Parathyroid adenoma (tissue), 2 donors: ENCODE measurements around the gene OR10T2.
"Not testable (repeated sequence)": the region's sequence is repeated elsewhere in the genome, so short reads cannot be mapped to it uniquely, and the experiment has no call there.

Experiments
- H2AFZ ChIP-seq: fragments of 300-600 bp; sonication (generic); one replicate; pipeline ENCODE4 v1.7.0; 2017; ENCODE audit warnings: antibody characterized with exemption, mild to moderate bottlenecking
- H3K27ac ChIP-seq: fragments of 300-600 bp; sonication (generic); one replicate; pipeline ENCODE4 v1.7.0; 2017
- H3K27me3 ChIP-seq: fragments of 300-600 bp; sonication (generic); one replicate; pipeline ENCODE4 v1.7.0; 2017; ENCODE audit warnings: low read length; ENCODE audit not compliant: control insufficient read depth, insufficient read depth
- H3K36me3 ChIP-seq: fragments of 300-600 bp; sonication (generic); one replicate; pipeline ENCODE4 v1.7.0; 2017; ENCODE audit warnings: low read length; ENCODE audit not compliant: control insufficient read depth, insufficient read depth
- H3K4me1 ChIP-seq: fragments of 300-600 bp; sonication (generic); one replicate; pipeline ENCODE4 v1.7.0; 2017; ENCODE audit warnings: control low read depth
- H3K4me2 ChIP-seq: fragments of 300-600 bp; sonication (generic); one replicate; pipeline ENCODE4 v1.7.0; 2017; ENCODE audit warnings: low read length
- H3K4me3 ChIP-seq: fragments of 300-600 bp; sonication (generic); one replicate; pipeline ENCODE4 v1.7.0; 2017; ENCODE audit warnings: low read depth, low read length
- H3K79me2 ChIP-seq: fragments of 300-600 bp; sonication (generic); one replicate; pipeline ENCODE4 v1.7.0; 2017; ENCODE audit warnings: control low read depth
- H3K9ac ChIP-seq: fragments of 300-600 bp; sonication (generic); one replicate; pipeline ENCODE4 v1.7.0; 2017; ENCODE audit warnings: mild to moderate bottlenecking
- H3K9me3 ChIP-seq: fragments of 300-600 bp; sonication (generic); one replicate; pipeline ENCODE4 v1.7.0; 2017; ENCODE audit warnings: low read length; ENCODE audit not compliant: control insufficient read depth
- CTCF ChIP-seq: fragments of 300-600 bp; sonication (generic); IDR thresholded peaks from one replicate; pipeline ENCODE4 v1.7.0; 2017; ENCODE audit warnings: antibody characterized with exemption, mild to moderate bottlenecking
- donor health status: primary hyperparathyroidism.

The OR10T2 gene

GRCh38 chr1:158353303-158354075 lies 45.8 kb downstream of the OR10T2 start, which contains the start of gene CD1E:
CD1E (plus strand) TSS chr1:158353894; CDS start chr1:158353989, 95 bp downstream.
- Histone ChIP-seq H3K4me2 (no peak within 1 kb of the TSS), H3K4me3 (no peak within 1 kb of the TSS), H3K27ac (no peak within 1 kb of the TSS)

GRCh38 chr1:158348946-158349345 lies 50.3 kb downstream of the OR10T2 start:
- not testable (repeated sequence) for H3K4me1 ChIP-seq, H3K27ac ChIP-seq, H3K4me2 ChIP-seq, H3K9ac ChIP-seq, H3K9me3 ChIP-seq, H2AFZ ChIP-seq, H3K79me2 ChIP-seq, H3K4me3 ChIP-seq, H3K27me3 ChIP-seq, H3K36me3 ChIP-seq

More at GRCh38 chr1:158353303-158354075, 45.8 kb downstream of the OR10T2 start, which contains the start of gene CD1E:
- Histone ChIP-seq H3K27me3 (no peaks in the 10 kb centered on the region), H3K36me3 (no peaks in the 10 kb centered on the region), H3K9me3 (no peaks in the 10 kb centered on the region), H3K79me2 (no peaks in the 10 kb centered on the region), H3K4me1 (no peaks in the 10 kb centered on the region), H2AFZ (no peak within 1 kb of the TSS), H3K9ac (no peak within 1 kb of the TSS)
- TF ChIP-seq CTCF: no peak
